ENCODE results near the gene ATOSA. TPM values are rescaled to one million over a fixed set of nuclear protein-coding genes. Genes with fewer than 3 reads are reported as not detected.
A peak's percentile ranks its signal among the peaks of the same experiment; 100 is the strongest.

The ATOSA gene
- total RNA-seq, 1 experiment from 2014 or later, result 5.8 TPM

GRCh38 chr15:52658955-52659354 is 20.2 kb downstream of the ATOSA start:
- Mint-ChIP-seq H3K9me3 (no peaks in the 10 kb centered on the region), H3K27me3 (ENCODE audit: low read depth) (no peaks in the 10 kb centered on the region), H3K4me1 (peaks cover 0 to 2% of the 10 kb centered on the region in 2 experiments; a peak in 2 of 4 replicates), H3K4me3 (no peak overlapping the region), H3K36me3 (ENCODE audit: insufficient read depth in 1 of 3, low read depth in 3 of 3) (no peaks in the 10 kb centered on the region), H3K27ac (peak overlapping the region in 2 of 3 experiments; percentile 63 to 66; a peak in 3 of 7 replicates)
- Histone ChIP-seq H2BK12ac (ENCODE audit: insufficient read length, low read depth, low read length) (no peak overlapping the region), H3K9me3 (ENCODE audit: control insufficient read depth, low read depth, low read length) (no peaks in the 10 kb centered on the region), H3K9ac (ENCODE audit: extremely low read depth, insufficient read length, low read length) (no peak overlapping the region), H4K91ac (ENCODE audit: insufficient read length, low read depth, low read length) (no peak overlapping the region), H3K23me2 (ENCODE audit: insufficient read length, low read depth, low read length, poor library complexity, severe bottlenecking) (no peaks in the 10 kb centered on the region), H3K27ac (ENCODE audit: insufficient read length, low read depth, low read length) (no peak overlapping the region), H3K23ac (ENCODE audit: insufficient read length, low read depth, low read length) (no peak overlapping the region), H2AFZ (ENCODE audit: low read length) (no peak overlapping the region), H3K4me1 (ENCODE audit: insufficient read depth, low read length) (no peaks in the 10 kb centered on the region), H2BK5ac (ENCODE audit: insufficient read length, low read length) (no peak overlapping the region), H3K27me3 (ENCODE audit: insufficient read depth, low read length) (no peaks in the 10 kb centered on the region), H3K4me2 (ENCODE audit: insufficient read depth, insufficient read length, low read length) (no peak overlapping the region), H3T11ph (ENCODE audit: low read length) (no peak overlapping the region), H3K79me2 (ENCODE audit: insufficient read depth, low read length) (no peaks in the 10 kb centered on the region), H4K5ac (ENCODE audit: insufficient read length, low read depth, low read length) (no peak overlapping the region), H4K20me1 (ENCODE audit: control insufficient read depth, insufficient read depth, insufficient read length) (no peaks in the 10 kb centered on the region), H2BK120ac (ENCODE audit: low read depth, low read length, poor library complexity, severe bottlenecking) (no peak overlapping the region), H3K79me1 (ENCODE audit: insufficient read depth, low read depth, low read length, poor library complexity, severe bottlenecking) (no peaks in the 10 kb centered on the region), H3K14ac (ENCODE audit: insufficient read depth, low read length) (no peak overlapping the region), H2BK20ac (ENCODE audit: low read depth, low read length, poor library complexity, severe bottlenecking) (no peak overlapping the region), H4K8ac (replicated peaks; ENCODE audit: insufficient read length, low read depth, low read length) (no peak overlapping the region), H2AK5ac (ENCODE audit: insufficient read length, low read length) (no peak overlapping the region), H3K4ac (ENCODE audit: low read depth, low read length) (no peak overlapping the region), H2BK15ac (ENCODE audit: low read depth, low read length) (no peak overlapping the region), H3K56ac (ENCODE audit: insufficient read length, low read depth, low read length) (no peak overlapping the region), H3K18ac (ENCODE audit: insufficient read length, low read depth, low read length) (no peak overlapping the region)
- no CpG with 5 or more reads among the region's 1 CpG for WGBS (ENCODE audit: extremely low coverage, insufficient read length, low lambda C conversion rate)
- TF ChIP-seq CTCF (conservative IDR thresholded peaks at IDR 0.05), result no peak
- DNase-seq, result no peak
